ENCODE data around the gene INPP5D.

DNA sequence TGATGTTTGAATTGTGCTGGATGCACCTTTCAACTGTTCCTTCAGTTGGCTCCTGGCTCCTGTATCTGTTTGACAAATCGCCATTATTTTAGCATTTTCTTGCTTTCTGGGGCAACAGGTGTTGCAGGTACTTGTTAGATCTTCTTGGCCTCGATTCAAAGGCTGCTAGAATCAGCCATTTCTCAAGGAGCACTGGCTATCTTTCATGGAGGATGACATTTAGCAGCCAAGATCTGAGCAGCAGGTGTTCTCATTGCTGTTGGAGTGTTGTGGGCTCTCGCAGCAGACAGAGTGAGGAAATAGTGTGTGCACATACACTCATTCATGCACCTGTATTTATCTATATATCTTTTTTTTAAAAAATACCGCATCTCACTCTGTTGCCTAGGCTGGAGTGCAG, 52.2 kb downstream of the INPP5D start:
- TF ChIP-seq, protein P1, sequence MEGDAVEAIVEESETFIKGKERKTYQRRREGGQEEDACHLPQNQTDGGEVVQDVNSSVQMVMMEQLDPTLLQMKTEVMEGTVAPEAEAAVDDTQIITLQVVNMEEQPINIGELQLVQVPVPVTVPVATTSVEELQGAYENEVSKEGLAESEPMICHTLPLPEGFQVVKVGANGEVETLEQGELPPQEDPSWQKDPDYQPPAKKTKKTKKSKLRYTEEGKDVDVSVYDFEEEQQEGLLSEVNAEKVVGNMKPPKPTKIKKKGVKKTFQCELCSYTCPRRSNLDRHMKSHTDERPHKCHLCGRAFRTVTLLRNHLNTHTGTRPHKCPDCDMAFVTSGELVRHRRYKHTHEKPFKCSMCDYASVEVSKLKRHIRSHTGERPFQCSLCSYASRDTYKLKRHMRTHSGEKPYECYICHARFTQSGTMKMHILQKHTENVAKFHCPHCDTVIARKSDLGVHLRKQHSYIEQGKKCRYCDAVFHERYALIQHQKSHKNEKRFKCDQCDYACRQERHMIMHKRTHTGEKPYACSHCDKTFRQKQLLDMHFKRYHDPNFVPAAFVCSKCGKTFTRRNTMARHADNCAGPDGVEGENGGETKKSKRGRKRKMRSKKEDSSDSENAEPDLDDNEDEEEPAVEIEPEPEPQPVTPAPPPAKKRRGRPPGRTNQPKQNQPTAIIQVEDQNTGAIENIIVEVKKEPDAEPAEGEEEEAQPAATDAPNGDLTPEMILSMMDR (IDR thresholded peaks at IDR 0.05) = no peak
- no peak for TF ChIP-seq POLR2A (IDR thresholded peaks at IDR 0.05)
